ENCODE data around the gene TENT4B. TPM values are rescaled to one million over a fixed set of nuclear protein-coding genes. Genes with fewer than 3 reads are reported as not detected.
A peak's percentile ranks its signal among the peaks of the same experiment; 100 is the strongest.

TENT4B gene
- total RNA-seq, 1 experiment from 2014 or later: 13.0 TPM

DNA sequence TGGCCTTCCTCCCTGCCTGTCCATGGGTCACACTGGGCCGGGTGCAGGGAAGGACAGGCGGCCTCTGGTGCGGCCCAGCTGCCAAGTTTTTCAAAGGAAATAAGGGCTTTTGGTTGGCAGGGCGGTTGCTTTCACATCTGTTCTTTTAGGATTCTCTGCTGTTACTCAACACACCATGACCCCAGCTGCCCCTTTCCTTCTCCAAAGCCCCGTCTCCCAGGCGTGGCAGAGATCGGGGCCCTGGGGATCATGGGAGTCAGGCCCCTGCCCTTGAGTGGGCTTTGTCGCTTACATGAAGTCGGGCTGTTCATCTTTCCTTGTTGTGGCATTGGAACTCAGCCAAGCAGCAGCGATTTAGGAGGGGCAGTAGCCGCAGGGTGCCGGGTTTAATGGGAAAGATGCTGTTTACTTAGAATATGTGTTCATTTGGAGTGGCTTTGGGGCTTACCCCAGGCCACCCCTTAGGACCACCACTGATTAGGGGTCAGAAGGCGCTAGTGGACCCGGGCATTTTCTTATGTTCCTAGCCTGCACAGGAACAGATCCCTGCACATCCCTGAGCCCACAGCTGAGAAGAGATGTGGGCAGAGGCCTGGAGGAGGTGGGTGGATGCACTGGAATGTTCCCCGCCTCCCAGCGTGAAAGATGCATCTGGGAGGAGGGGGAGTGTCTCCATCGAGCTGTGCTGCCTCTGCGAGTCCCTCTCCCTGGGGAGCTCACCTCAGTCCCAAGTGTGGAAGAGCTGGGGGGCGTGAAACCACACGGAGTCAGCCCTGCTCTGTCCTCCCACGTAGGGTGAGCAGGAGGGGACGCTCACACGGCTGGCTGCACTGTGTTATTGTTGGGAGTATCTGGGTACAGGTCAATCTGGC is 106.5 kb downstream of the TENT4B start:
- WGBS (ENCODE audit: extremely low coverage, insufficient read length, low lambda C conversion rate): no CpG with 5 or more reads among the region's 23 CpGs
- no peaks in the 10 kb centered on the region for H4K20me1 ChIP-seq (ENCODE audit: control insufficient read depth, insufficient read depth, insufficient read length)
- H2BK15ac ChIP-seq (ENCODE audit: low read depth, low read length): no peak overlapping the region
- Mint-ChIP-seq H3K9me3 (peaks cover 0 to 2% of the 10 kb centered on the region in 2 experiments; a peak in 1 of 5 replicates), H3K27me3 (ENCODE audit: low read depth) (peaks cover 3% of the 10 kb centered on the region; the same call in 1 of the 2 replicates), H3K4me1 (peaks cover 8 to 17% of the 10 kb centered on the region in 2 experiments), H3K36me3 (ENCODE audit: insufficient read depth in 1 of 3, low read depth in 3 of 3) (no peaks in the 10 kb centered on the region), H3K4me3 (no peak overlapping the region), H3K27ac (peak overlapping the region in 1 of 3 experiments; percentile 53; a peak in 1 of 7 replicates)
- no peak overlapping the region for H3K4me2 ChIP-seq (ENCODE audit: insufficient read depth, insufficient read length, low read length)
- no peak overlapping the region for H2BK5ac ChIP-seq (ENCODE audit: insufficient read length, low read length)
- H3K9me3 ChIP-seq (ENCODE audit: control insufficient read depth, low read depth, low read length): no peaks in the 10 kb centered on the region
- H3T11ph ChIP-seq (ENCODE audit: low read length): no peak overlapping the region
- no peak overlapping the region; the same call in 1 of the 2 replicates for H3K14ac ChIP-seq (ENCODE audit: insufficient read depth, low read length)
- H3K9ac ChIP-seq (ENCODE audit: extremely low read depth, insufficient read length, low read length): no peak overlapping the region
- no peak overlapping the region for H4K8ac ChIP-seq (replicated peaks; ENCODE audit: insufficient read length, low read depth, low read length)
- no peaks in the 10 kb centered on the region; the same call in 1 of the 2 replicates for H3K4me1 ChIP-seq (ENCODE audit: insufficient read depth, low read length)
- no peak overlapping the region for H4K91ac ChIP-seq (ENCODE audit: insufficient read length, low read depth, low read length)
- no peak overlapping the region for H3K27ac ChIP-seq (ENCODE audit: insufficient read length, low read depth, low read length)
- no peak overlapping the region for H2BK12ac ChIP-seq (ENCODE audit: insufficient read length, low read depth, low read length)
- no peak overlapping the region for H3K4ac ChIP-seq (ENCODE audit: low read depth, low read length)
- no peak overlapping the region for H2AK5ac ChIP-seq (ENCODE audit: insufficient read length, low read length)
- H2BK20ac ChIP-seq (ENCODE audit: low read depth, low read length, poor library complexity, severe bottlenecking): no peak overlapping the region
- H3K79me2 ChIP-seq (ENCODE audit: insufficient read depth, low read length): no peaks in the 10 kb centered on the region
- no peak for DNase-seq
- H3K23ac ChIP-seq (ENCODE audit: insufficient read length, low read depth, low read length): no peak overlapping the region
- TF ChIP-seq, protein P1, sequence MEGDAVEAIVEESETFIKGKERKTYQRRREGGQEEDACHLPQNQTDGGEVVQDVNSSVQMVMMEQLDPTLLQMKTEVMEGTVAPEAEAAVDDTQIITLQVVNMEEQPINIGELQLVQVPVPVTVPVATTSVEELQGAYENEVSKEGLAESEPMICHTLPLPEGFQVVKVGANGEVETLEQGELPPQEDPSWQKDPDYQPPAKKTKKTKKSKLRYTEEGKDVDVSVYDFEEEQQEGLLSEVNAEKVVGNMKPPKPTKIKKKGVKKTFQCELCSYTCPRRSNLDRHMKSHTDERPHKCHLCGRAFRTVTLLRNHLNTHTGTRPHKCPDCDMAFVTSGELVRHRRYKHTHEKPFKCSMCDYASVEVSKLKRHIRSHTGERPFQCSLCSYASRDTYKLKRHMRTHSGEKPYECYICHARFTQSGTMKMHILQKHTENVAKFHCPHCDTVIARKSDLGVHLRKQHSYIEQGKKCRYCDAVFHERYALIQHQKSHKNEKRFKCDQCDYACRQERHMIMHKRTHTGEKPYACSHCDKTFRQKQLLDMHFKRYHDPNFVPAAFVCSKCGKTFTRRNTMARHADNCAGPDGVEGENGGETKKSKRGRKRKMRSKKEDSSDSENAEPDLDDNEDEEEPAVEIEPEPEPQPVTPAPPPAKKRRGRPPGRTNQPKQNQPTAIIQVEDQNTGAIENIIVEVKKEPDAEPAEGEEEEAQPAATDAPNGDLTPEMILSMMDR (conservative IDR thresholded peaks at IDR 0.05): no peak
- H4K5ac ChIP-seq (ENCODE audit: insufficient read length, low read depth, low read length): no peak overlapping the region
- H3K18ac ChIP-seq (ENCODE audit: insufficient read length, low read depth, low read length): no peak overlapping the region
- no peaks in the 10 kb centered on the region for H3K23me2 ChIP-seq (ENCODE audit: insufficient read length, low read depth, low read length, poor library complexity, severe bottlenecking)
- no peak overlapping the region for H2BK120ac ChIP-seq (ENCODE audit: low read depth, low read length, poor library complexity, severe bottlenecking)
- no peak overlapping the region for H3K56ac ChIP-seq (ENCODE audit: insufficient read length, low read depth, low read length)
- no peaks in the 10 kb centered on the region for H3K79me1 ChIP-seq (ENCODE audit: insufficient read depth, low read depth, low read length, poor library complexity, severe bottlenecking)
- H2AFZ ChIP-seq (ENCODE audit: low read length): no peak overlapping the region
- H3K27me3 ChIP-seq (ENCODE audit: insufficient read depth, low read length): no peaks in the 10 kb centered on the region
